Uterus (tissue), 4 donors: ENCODE results near the gene DNAL4. TPM values are rescaled to one million over a fixed set of nuclear protein-coding genes. Genes with fewer than 3 reads are reported as not detected.

Experiments
- DNase-seq, 2 donors: peaks; one replicate each; pipeline ENCODE4 v3.0.0-alpha.2; 2019 to 2020
- H3K27ac ChIP-seq, 2 donors: fragments of 200-600 bp; sonication (generic); 1 replicate in 1 of 2; 2 replicates in 1 of 2; pipeline ENCODE4 v1.5.1; 2016 to 2018
- H3K27me3 ChIP-seq, 2 donors: fragments of 200-600 bp; sonication (generic); one replicate each; pipeline ENCODE4 v1.5.1; 2018 to 2019; ENCODE audit warnings: control low read depth in 1 of 2
- H3K36me3 ChIP-seq, 2 donors: fragments of 200-600 bp; sonication (generic); one replicate each; pipeline ENCODE4 v1.5.1; 2019; ENCODE audit warnings: control low read depth in 1 of 2
- H3K4me1 ChIP-seq, 2 donors: fragments of 200-600 bp; sonication (generic); one replicate each; pipeline ENCODE4 v1.5.1; 2018 to 2019; ENCODE audit warnings: control low read depth in 1 of 2
- H3K4me3 ChIP-seq, 2 donors: fragments of 200-600 bp; sonication (generic); 1 replicate in 1 of 2; 2 replicates in 1 of 2; pipeline ENCODE4 v1.5.1; 2018 to 2019; ENCODE audit warnings: mild to moderate bottlenecking in 1 of 2
- H3K9me3 ChIP-seq, 2 donors: fragments of 200-600 bp; sonication (generic); one replicate each; pipeline ENCODE4 v1.5.1; 2019; ENCODE audit warnings: control low read depth in 1 of 2
- CTCF ChIP-seq, 4 experiments: fragments of 200-600 bp in 2 of 4; fragments of 450-650 bp in 2 of 4; sonication (generic) in 2 of 4; IDR thresholded peaks; one replicate each; pipeline ENCODE4 v1.5.1; 2016 to 2019; ENCODE audit warnings: antibody characterized with exemption in 4 of 4, mild to moderate bottlenecking in 2 of 4, moderate library complexity in 1 of 4
- POLR2A ChIP-seq, 2 donors: fragments of 450-650 bp; IDR thresholded peaks; one replicate each; pipeline ENCODE4 v1.6.1; 2016; ENCODE audit warnings: antibody characterized with exemption in 2 of 2, mild to moderate bottlenecking in 1 of 2, moderate library complexity in 1 of 2
- intact Hi-C: fragments of 100-400 bp; cut with DNase I; formaldehyde crosslinking; loops from one replicate; pipeline ENCODE4 v1.15.1; 2023; ENCODE audit warnings: low total_unique reads
- total RNA-seq, 4 donors: library from RNA; depleted of rRNA in 3 of 4; stranded (reverse); fragments of >200 nt in 3 of 4; gene quantifications; one replicate each; pipeline versions ENCODE4 v1.1.0 to v1.2.4, GENCODE V29; 2014 to 2023
- donor health status: DM: yes; HTN: yes; CAD: no.

The DNAL4 gene
- total RNA-seq, 4 donors from 2014 or later = 3.1 to 23.4 (median 8.3) TPM

- H3K27me3 ChIP-seq = no peaks in the 10 kb centered on the region
These were observed 23.5 kb downstream of the DNAL4 start for GRCh38 chr22:38770257-38770949.

GRCh38 chr22:38768036-38768435 is 25.9 kb downstream of the DNAL4 start:
- Histone ChIP-seq H3K27me3 (no peaks in the 10 kb centered on the region), H3K36me3 (no peaks in the 10 kb centered on the region), H3K4me3 (no peak overlapping the region), H3K9me3 (no peaks in the 10 kb centered on the region), H3K27ac (no peak overlapping the region), H3K4me1 (no peaks in the 10 kb centered on the region)
- intact Hi-C loops = no loop called here
- no peak for DNase-seq
- TF ChIP-seq POLR2A (IDR thresholded peaks at IDR 0.05) (no peak), CTCF (IDR thresholded peaks at IDR 0.05) (no peak)

More at GRCh38 chr22:38770257-38770949, 23.5 kb downstream of the DNAL4 start:
- H3K9me3 ChIP-seq = no peaks in the 10 kb centered on the region
- DNase-seq = no peak
- no peak for TF ChIP-seq CTCF (IDR thresholded peaks at IDR 0.05)
- no peak for TF ChIP-seq POLR2A (IDR thresholded peaks at IDR 0.05)
- no peaks in the 10 kb centered on the region for H3K36me3 ChIP-seq
- H3K4me1 ChIP-seq = no peaks in the 10 kb centered on the region
- H3K4me3 ChIP-seq = no peak overlapping the region
- H3K27ac ChIP-seq = no peak overlapping the region
- intact Hi-C loops = no loop called here

- Histone ChIP-seq H3K9me3 (no peaks in the 10 kb centered on the region), H3K27ac (no peak overlapping the region), H3K4me1 (no peaks in the 10 kb centered on the region), H3K4me3 (no peak overlapping the region), H3K27me3 (no peaks in the 10 kb centered on the region), H3K36me3 (no peaks in the 10 kb centered on the region)
- DNase-seq = no peak
- TF ChIP-seq CTCF (IDR thresholded peaks at IDR 0.05) = no peak
- no peak for TF ChIP-seq POLR2A (IDR thresholded peaks at IDR 0.05)
- intact Hi-C loops = no loop called here
These were observed 26.6 kb downstream of the DNAL4 start for GRCh38 chr22:38767313-38767712.

- Histone ChIP-seq H3K27me3 (no peaks in the 10 kb centered on the region), H3K9me3 (no peaks in the 10 kb centered on the region), H3K27ac (no peak overlapping the region), H3K4me3 (no peak overlapping the region), H3K4me1 (no peaks in the 10 kb centered on the region), H3K36me3 (no peaks in the 10 kb centered on the region)
- TF ChIP-seq CTCF (IDR thresholded peaks at IDR 0.05) = peak; percentile 36 to 67 (median 56)
- no peak for TF ChIP-seq POLR2A (IDR thresholded peaks at IDR 0.05)
- intact Hi-C loops = no loop called here
- peak; percentile 58 to 61 for DNase-seq
These were observed 27.7 kb downstream of the DNAL4 start for GRCh38 chr22:38766076-38766777.

GRCh38 chr22:38762551-38762983 is 31.4 kb downstream of the DNAL4 start:
- H3K27me3 ChIP-seq = no peaks in the 10 kb centered on the region
- no peak overlapping the region for H3K4me3 ChIP-seq
- intact Hi-C loops = no loop called here
- H3K4me1 ChIP-seq = no peaks in the 10 kb centered on the region
- H3K9me3 ChIP-seq = no peaks in the 10 kb centered on the region
- H3K27ac ChIP-seq = no peak overlapping the region
- TF ChIP-seq POLR2A (IDR thresholded peaks at IDR 0.05) (no peak), CTCF (IDR thresholded peaks at IDR 0.05) (no peak)
- no peaks in the 10 kb centered on the region for H3K36me3 ChIP-seq
- DNase-seq = no peak
